Measurements from ENCODE around the gene MGAT4C. TPM values are rescaled to one million over a fixed set of nuclear protein-coding genes. Genes with fewer than 3 reads are reported as not detected.

The MGAT4C gene
- total RNA-seq, 1 donor from 2014 or later, result 1.2 TPM

DNA sequence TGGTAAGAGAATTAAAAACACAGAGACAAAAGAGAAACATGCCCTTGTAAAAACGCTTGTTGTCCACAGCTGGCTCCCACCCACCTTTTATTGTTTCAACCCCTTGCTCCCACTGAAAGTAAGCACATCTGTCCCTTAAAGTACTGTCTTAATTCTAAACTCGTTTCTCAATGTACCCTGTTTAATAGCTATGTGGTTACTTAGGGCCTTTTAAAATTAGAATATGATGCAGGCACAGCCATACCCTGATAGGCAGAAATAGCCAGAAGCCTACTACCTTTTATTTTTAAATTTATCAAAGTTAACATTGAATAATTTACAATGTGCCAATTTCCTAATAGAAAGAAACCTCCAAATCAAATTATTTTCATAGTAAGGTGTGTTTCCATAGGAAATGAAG is 4.0 kb upstream of the MGAT4C start:
- DNase-seq (ENCODE audit: low read depth), result no peak
- no peak overlapping the region for H3K27ac Mint-ChIP-seq (ENCODE audit: unreplicated experiment)
- H3K4me1 ChIP-seq (ENCODE audit: insufficient read depth, low read length), result no peaks in the 10 kb centered on the region
- H3K27me3 ChIP-seq (ENCODE audit: insufficient read depth, low read length), result no peaks in the 10 kb centered on the region
- no peaks in the 10 kb centered on the region for H3K27me3 Mint-ChIP-seq (ENCODE audit: low read depth, unreplicated experiment)
- no peaks in the 10 kb centered on the region for H3K79me2 ChIP-seq (ENCODE audit: insufficient read depth, low read length)
- H3K9me3 Mint-ChIP-seq (ENCODE audit: unreplicated experiment), result no peaks in the 10 kb centered on the region
- FAIRE-seq, result no peak
- H4K20me1 ChIP-seq (ENCODE audit: insufficient read depth, low read length), result no peaks in the 10 kb centered on the region
- no peaks in the 10 kb centered on the region for H3K36me3 Mint-ChIP-seq (ENCODE audit: low read depth, unreplicated experiment)
- no peak overlapping the region for H3K4me2 ChIP-seq (ENCODE audit: low read length)
- no peaks in the 10 kb centered on the region for H3K9me3 ChIP-seq (ENCODE audit: insufficient read depth, low read depth, low read length)
- H3K9ac ChIP-seq (ENCODE audit: low read length), result no peak overlapping the region
- no peak overlapping the region for H2AFZ ChIP-seq (ENCODE audit: low read depth, low read length)
- no peak overlapping the region for H3K4me3 ChIP-seq (ENCODE audit: insufficient read depth, low read depth, low read length)
- H3K27ac ChIP-seq (ENCODE audit: low read depth, low read length), result no peak overlapping the region
- peaks cover 2% of the 10 kb centered on the region for H3K4me1 Mint-ChIP-seq (ENCODE audit: low read depth, unreplicated experiment)
- H3K36me3 ChIP-seq (ENCODE audit: insufficient read depth, low read length), result no peaks in the 10 kb centered on the region
- no peak overlapping the region for H3K4me3 Mint-ChIP-seq (ENCODE audit: unreplicated experiment)
- no peak for TF ChIP-seq EZH2 (IDR thresholded peaks at IDR 0.05; ENCODE audit: insufficient read depth, low read length)
- TF ChIP-seq, protein P1, sequence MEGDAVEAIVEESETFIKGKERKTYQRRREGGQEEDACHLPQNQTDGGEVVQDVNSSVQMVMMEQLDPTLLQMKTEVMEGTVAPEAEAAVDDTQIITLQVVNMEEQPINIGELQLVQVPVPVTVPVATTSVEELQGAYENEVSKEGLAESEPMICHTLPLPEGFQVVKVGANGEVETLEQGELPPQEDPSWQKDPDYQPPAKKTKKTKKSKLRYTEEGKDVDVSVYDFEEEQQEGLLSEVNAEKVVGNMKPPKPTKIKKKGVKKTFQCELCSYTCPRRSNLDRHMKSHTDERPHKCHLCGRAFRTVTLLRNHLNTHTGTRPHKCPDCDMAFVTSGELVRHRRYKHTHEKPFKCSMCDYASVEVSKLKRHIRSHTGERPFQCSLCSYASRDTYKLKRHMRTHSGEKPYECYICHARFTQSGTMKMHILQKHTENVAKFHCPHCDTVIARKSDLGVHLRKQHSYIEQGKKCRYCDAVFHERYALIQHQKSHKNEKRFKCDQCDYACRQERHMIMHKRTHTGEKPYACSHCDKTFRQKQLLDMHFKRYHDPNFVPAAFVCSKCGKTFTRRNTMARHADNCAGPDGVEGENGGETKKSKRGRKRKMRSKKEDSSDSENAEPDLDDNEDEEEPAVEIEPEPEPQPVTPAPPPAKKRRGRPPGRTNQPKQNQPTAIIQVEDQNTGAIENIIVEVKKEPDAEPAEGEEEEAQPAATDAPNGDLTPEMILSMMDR (IDR thresholded peaks at IDR 0.05; ENCODE audit: insufficient read depth, low read depth, low read length), result no peak

DNA sequence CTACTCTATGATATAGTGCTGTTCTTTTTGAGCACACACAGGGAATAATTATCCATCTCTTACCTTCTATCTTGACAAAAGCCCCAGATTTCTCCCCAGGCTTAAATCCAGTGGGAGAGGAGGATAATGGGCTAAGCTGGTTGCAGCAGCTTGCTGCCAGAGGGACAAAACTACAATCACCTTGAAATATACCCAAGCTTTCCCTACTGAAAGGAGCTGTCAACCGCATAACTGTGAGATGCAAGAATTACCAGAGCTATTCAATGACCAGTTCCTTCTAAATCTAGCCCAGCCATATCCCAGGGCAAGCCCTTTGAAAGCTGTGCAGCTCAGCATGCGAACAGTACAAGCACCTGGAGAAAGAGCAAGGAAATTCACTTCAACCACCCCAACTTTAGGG is 943 bp upstream of the MGAT4C start:
- no peaks in the 10 kb centered on the region for H3K9me3 Mint-ChIP-seq (ENCODE audit: unreplicated experiment)
- no peaks in the 10 kb centered on the region for H3K79me2 ChIP-seq (ENCODE audit: insufficient read depth, low read length)
- H3K4me1 ChIP-seq (ENCODE audit: insufficient read depth, low read length), result no peaks in the 10 kb centered on the region
- no peak for TF ChIP-seq EZH2 (IDR thresholded peaks at IDR 0.05; ENCODE audit: insufficient read depth, low read length)
- TF ChIP-seq, protein P1 (IDR thresholded peaks at IDR 0.05; ENCODE audit: insufficient read depth, low read depth, low read length), result no peak
- H3K4me3 Mint-ChIP-seq (ENCODE audit: unreplicated experiment), result no peak overlapping the region
- peaks cover 16% of the 10 kb centered on the region for H3K4me1 Mint-ChIP-seq (ENCODE audit: low read depth, unreplicated experiment)
- H3K27me3 ChIP-seq (ENCODE audit: insufficient read depth, low read length), result no peaks in the 10 kb centered on the region
- no peaks in the 10 kb centered on the region for H3K36me3 Mint-ChIP-seq (ENCODE audit: low read depth, unreplicated experiment)
- H3K4me3 ChIP-seq (ENCODE audit: insufficient read depth, low read depth, low read length), result no peak overlapping the region
- DNase-seq (ENCODE audit: low read depth) (no peak), FAIRE-seq (no peak)
- no peak overlapping the region for H3K4me2 ChIP-seq (ENCODE audit: low read length)
- no peak overlapping the region for H3K27ac ChIP-seq (ENCODE audit: low read depth, low read length)
- H3K36me3 ChIP-seq (ENCODE audit: insufficient read depth, low read length), result no peaks in the 10 kb centered on the region
- no peaks in the 10 kb centered on the region for H4K20me1 ChIP-seq (ENCODE audit: insufficient read depth, low read length)
- no peak overlapping the region for H3K9ac ChIP-seq (ENCODE audit: low read length)
- peak overlapping the region; percentile 19 for H2AFZ ChIP-seq (ENCODE audit: low read depth, low read length)
- H3K9me3 ChIP-seq (ENCODE audit: insufficient read depth, low read depth, low read length), result no peaks in the 10 kb centered on the region
- no peak overlapping the region for H3K27ac Mint-ChIP-seq (ENCODE audit: unreplicated experiment)
- no peaks in the 10 kb centered on the region for H3K27me3 Mint-ChIP-seq (ENCODE audit: low read depth, unreplicated experiment)

DNA sequence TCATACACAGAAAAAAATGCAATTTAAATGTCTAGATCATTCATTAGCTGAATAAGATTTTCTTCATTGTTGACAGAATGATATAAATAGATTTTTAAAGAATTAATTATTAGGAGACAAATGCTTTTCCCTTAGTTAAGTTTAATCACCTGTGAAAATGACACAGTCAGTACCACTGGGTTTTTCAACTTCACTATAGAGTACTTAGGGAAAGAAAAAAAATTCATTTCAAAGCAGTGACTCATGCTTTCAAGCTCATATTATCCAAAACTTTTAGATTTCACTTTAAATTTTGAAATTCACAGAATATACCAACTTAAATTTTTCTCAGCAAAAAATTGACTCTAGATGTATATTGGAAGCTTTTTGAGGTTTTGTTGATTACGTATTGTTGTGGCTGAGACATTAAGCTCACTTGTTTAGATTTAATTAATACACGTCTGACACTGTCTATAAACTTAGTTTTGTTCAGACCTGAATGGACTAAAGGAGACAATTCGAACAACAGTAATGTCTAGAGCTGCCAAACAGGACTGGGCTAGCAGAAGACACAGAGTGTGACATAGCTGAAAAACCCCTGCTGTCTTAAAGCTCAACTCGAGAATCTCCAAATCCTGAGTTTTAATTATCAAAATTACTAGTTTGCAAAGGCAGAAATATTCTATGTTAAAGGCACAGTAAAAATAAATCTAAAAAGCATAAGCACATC is 1.6 kb downstream of the MGAT4C start:
- no peak overlapping the region for H3K9ac ChIP-seq (ENCODE audit: low read length)
- no peaks in the 10 kb centered on the region for H4K20me1 ChIP-seq (ENCODE audit: insufficient read depth, low read length)
- H2AFZ ChIP-seq (ENCODE audit: low read depth, low read length), result no peak overlapping the region
- H3K27me3 ChIP-seq (ENCODE audit: insufficient read depth, low read length), result no peaks in the 10 kb centered on the region
- no peaks in the 10 kb centered on the region for H3K9me3 ChIP-seq (ENCODE audit: insufficient read depth, low read depth, low read length)
- H3K4me1 ChIP-seq (ENCODE audit: insufficient read depth, low read length), result peaks cover 8% of the 10 kb centered on the region
- FAIRE-seq (no peak), DNase-seq (ENCODE audit: low read depth) (peak; percentile 17)
- no peak overlapping the region for H3K4me3 ChIP-seq (ENCODE audit: insufficient read depth, low read depth, low read length)
- Mint-ChIP-seq H3K36me3 (ENCODE audit: low read depth, unreplicated experiment) (no peaks in the 10 kb centered on the region), H3K4me3 (ENCODE audit: unreplicated experiment) (no peak overlapping the region), H3K9me3 (ENCODE audit: unreplicated experiment) (no peaks in the 10 kb centered on the region), H3K27me3 (ENCODE audit: low read depth, unreplicated experiment) (no peaks in the 10 kb centered on the region), H3K27ac (ENCODE audit: unreplicated experiment) (peak overlapping the region; percentile 62), H3K4me1 (ENCODE audit: low read depth, unreplicated experiment) (peaks cover 28% of the 10 kb centered on the region)
- TF ChIP-seq EZH2 (IDR thresholded peaks at IDR 0.05; ENCODE audit: insufficient read depth, low read length), result no peak
- TF ChIP-seq, protein P1 (IDR thresholded peaks at IDR 0.05; ENCODE audit: insufficient read depth, low read depth, low read length), result no peak
- H3K79me2 ChIP-seq (ENCODE audit: insufficient read depth, low read length), result no peaks in the 10 kb centered on the region
- no peak overlapping the region for H3K27ac ChIP-seq (ENCODE audit: low read depth, low read length)
- H3K36me3 ChIP-seq (ENCODE audit: insufficient read depth, low read length), result no peaks in the 10 kb centered on the region
- H3K4me2 ChIP-seq (ENCODE audit: low read length), result no peak overlapping the region

All from astrocyte (in vitro differentiated cells and primary cell).